Endothelial cell of umbilical vein (primary cell): ENCODE data around the gene NAA20. TPM values are rescaled to one million over a fixed set of nuclear protein-coding genes. Genes with fewer than 3 reads are reported as not detected.

Experiments
- BruUV-seq: library from RNA; stranded (reverse); fragments of 400-500 nt; replicated peaks from 2 replicates; lab custom pipeline; 2021; lab: Mats Ljungman, UMichigan
- CTCF ChIA-PET: fragments of 300-600, 350-600 bp; sonication (Branson Sonifier 250); formaldehyde crosslinking; loops from one replicate; lab custom pipeline; 2021; ENCODE audit warnings: antibody characterized with exemption, inconsistent platforms; lab: Charles Lee
- POLR2A ChIA-PET: fragments of 300-600, 350-600 bp; sonication (Branson Sonifier 250); formaldehyde crosslinking; loops from one replicate; lab custom pipeline; 2021; ENCODE audit warnings: antibody characterized with exemption, inconsistent platforms; lab: Charles Lee
- DNase-seq: peaks from one replicate; pipeline ENCODE4 v3.0.0-alpha.2; 2011; ENCODE audit warnings: low read depth, low spot score
- FAIRE-seq: peaks from 2 replicates; lab custom pipeline; 2011; peaks lifted over from hg19 to GRCh38; lab: Jason Lieb, UNC
- H2AFZ ChIP-seq: 2 replicates; pipeline ENCODE4 v1.6.0; 2012; ENCODE audit warnings: low read depth, low read length, control low read depth, inconsistent platforms
- H3K27ac ChIP-seq: 2 replicates; pipeline ENCODE4 v1.5.1; 2011; ENCODE audit warnings: low read depth, mild to moderate bottlenecking, control low read depth, low read length, moderate library complexity; ENCODE audit not compliant: insufficient read depth
- H3K27me3 ChIP-seq, 2 experiments: 2 replicates each; pipeline versions ENCODE4 v1.6.0 to v1.6.1; 2011; ENCODE audit warnings: low read length in 2 of 2, mixed read lengths in 1 of 2; ENCODE audit not compliant: control insufficient read depth in 2 of 2, insufficient read depth in 2 of 2
- H3K36me3 ChIP-seq, 2 experiments: 2 replicates in 1 of 2; 3 replicates in 1 of 2; pipeline ENCODE4 v1.5.1; 2011; ENCODE audit warnings: low read length in 2 of 2, mild to moderate bottlenecking in 1 of 2, moderate library complexity in 1 of 2; ENCODE audit not compliant: control insufficient read depth in 2 of 2, insufficient read depth in 2 of 2; ENCODE audit errors: extremely low read depth in 1 of 2
- H3K4me1 ChIP-seq: 3 replicates; pipeline ENCODE4 v1.5.1; 2011; ENCODE audit warnings: mild to moderate bottlenecking, low read length; ENCODE audit not compliant: control insufficient read depth, insufficient read depth; ENCODE audit errors: extremely low read depth
- H3K4me2 ChIP-seq: 2 replicates; pipeline ENCODE4 v1.6.1; 2011; ENCODE audit warnings: low read length, control low read depth, mixed read lengths; ENCODE audit not compliant: insufficient read depth
- H3K4me3 ChIP-seq, 3 experiments: fragments of 200-600 bp in 1 of 3; sonication (generic), shearing (Covaris generic) in 1 of 3; replicated peaks in 1 of 3; 2 replicates each; pipeline ENCODE4 v1.5.1; 2011 to 2016; ENCODE audit warnings: control low read depth in 3 of 3, low read length in 3 of 3, mild to moderate bottlenecking in 2 of 3, inconsistent platforms in 1 of 3, low read depth in 1 of 3, moderate library complexity in 1 of 3; ENCODE audit not compliant: insufficient read depth in 1 of 3
- H3K79me2 ChIP-seq: 2 replicates; pipeline ENCODE4 v1.6.0; 2012; ENCODE audit warnings: low read length, inconsistent platforms; ENCODE audit not compliant: control insufficient read depth, insufficient read depth
- H3K9ac ChIP-seq: replicated peaks from 2 replicates; pipeline ENCODE3; 2011; ENCODE audit warnings: low read length, control low read depth; ENCODE audit not compliant: insufficient read depth; ENCODE audit errors: extremely low read depth
- H3K9me1 ChIP-seq: replicated peaks from 3 replicates; pipeline ENCODE4 v1.6.0; 2011; ENCODE audit warnings: mild to moderate bottlenecking, low read length; ENCODE audit not compliant: control insufficient read depth, insufficient read depth; ENCODE audit errors: extremely low read depth
- H3K9me3 ChIP-seq: replicated peaks from 2 replicates; pipeline ENCODE4 v1.5.1; 2012; ENCODE audit warnings: low read length, inconsistent platforms; ENCODE audit not compliant: control insufficient read depth, insufficient read depth
- H4K20me1 ChIP-seq: replicated peaks from 2 replicates; pipeline ENCODE3; 2011; ENCODE audit warnings: mild to moderate bottlenecking, low read length; ENCODE audit not compliant: control insufficient read depth, insufficient read depth; ENCODE audit errors: extremely low read depth
- CTCF ChIP-seq, 2 donors: IDR thresholded peaks; 1 replicate in 1 of 2; 2 replicates in 1 of 2; pipeline ENCODE4 v1.5.1; 2011; ENCODE audit warnings: low read length in 2 of 2, mild to moderate bottlenecking in 2 of 2, moderate library complexity in 2 of 2, control low read depth in 1 of 2, inconsistent platforms in 1 of 2, low read depth in 1 of 2; ENCODE audit not compliant: insufficient read depth in 1 of 2; ENCODE audit errors: extremely low read depth in 1 of 2
- EZH2 ChIP-seq: IDR thresholded peaks from 2 replicates; pipeline ENCODE4 v1.6.1; 2012; ENCODE audit warnings: borderline replicate concordance, low read depth, mild to moderate bottlenecking, moderate library complexity, low read length, inconsistent platforms; ENCODE audit not compliant: severe bottlenecking
- FOS ChIP-seq: IDR thresholded peaks from 2 replicates; pipeline ENCODE4 v1.6.1; 2011; ENCODE audit warnings: mild to moderate bottlenecking, low read length, moderate library complexity, borderline replicate concordance; ENCODE audit not compliant: insufficient read depth
- GATA2 ChIP-seq: IDR thresholded peaks from 2 replicates; pipeline ENCODE4 v1.7.0; 2011; ENCODE audit warnings: low read depth, mild to moderate bottlenecking, moderate library complexity, mixed read lengths, low read length; ENCODE audit not compliant: insufficient read length, insufficient read depth
- JUN ChIP-seq: IDR thresholded peaks from 2 replicates; pipeline ENCODE4 v1.6.1; 2011; ENCODE audit warnings: borderline replicate concordance, low read depth; ENCODE audit not compliant: insufficient read length, insufficient read depth
- MAX ChIP-seq: IDR thresholded peaks from 2 replicates; pipeline ENCODE4 v1.6.1; 2011; ENCODE audit not compliant: insufficient read depth, insufficient read length
- MYC ChIP-seq: IDR thresholded peaks from one replicate; pipeline ENCODE4 v1.6.1; 2011; ENCODE audit warnings: mild to moderate bottlenecking, low read depth, low read length
- POLR2A ChIP-seq: IDR thresholded peaks from 2 replicates; pipeline ENCODE4 v1.6.1; 2012; ENCODE audit warnings: low read depth, mild to moderate bottlenecking, control low read depth, low read length
- POLR2AphosphoS5 ChIP-seq: IDR thresholded peaks from 2 replicates; pipeline ENCODE4 v1.6.1; 2012; ENCODE audit warnings: low read depth, mild to moderate bottlenecking, control low read depth, low read length, moderate library complexity; ENCODE audit not compliant: insufficient read depth
- dilution Hi-C: fragments of 300-500 bp; cut with MboI; formaldehyde crosslinking; loops from one replicate; pipeline ENCODE4 v1.15.0; 2019; ENCODE audit warnings: low sequenced_read_pairs; ENCODE audit not compliant: extremely low pct_ligation_motif_present
- intact Hi-C: fragments of 100-400 bp; cut with micrococcal nuclease; formaldehyde crosslinking; loops from one replicate; pipeline ENCODE4 v1.10.0; 2022
- polyA plus RNA-seq, 4 experiments: library from polyadenylated mRNA; depleted of rRNA in 3 of 4; stranded (reverse) in 3 of 4; unstranded in 1 of 4; fragments of >200 nt; gene quantifications; 2 replicates each; pipeline versions ENCODE4 v1.2.1 to v1.2.3, GENCODE V29; 2011 to 2012; ENCODE audit warnings: missing spikeins in 1 of 4
- total RNA-seq: library from RNA; stranded (reverse); gene quantifications from 2 replicates; pipeline ENCODE4 v1.2.3, GENCODE V29; 2021

Gene NAA20
- total and polyA plus RNA-seq, 2 donors (not counting 3 experiments of a cell fraction or from before 2014, with no cell fraction given): 48.6 to 77.3 TPM

GRCh38 chr20:19975436-19975799 lies 41.7 kb upstream of the NAA20 start:
- Histone ChIP-seq H4K20me1 (no peaks in the 10 kb centered on the region), H3K27ac (peak overlapping the region; percentile 72), H3K4me3 (peak overlapping the region in 1 of 3 experiments; percentile 3), H3K36me3 (peaks cover 13 to 19% of the 10 kb centered on the region in 2 experiments), H3K9ac (peak overlapping the region; percentile 19), H3K4me1 (peaks cover 48% of the 10 kb centered on the region), H3K9me1 (no peaks in the 10 kb centered on the region), H3K79me2 (peaks cover 36% of the 10 kb centered on the region), H3K4me2 (peak overlapping the region; percentile 10), H3K27me3 (no peaks in the 10 kb centered on the region), H3K9me3 (no peaks in the 10 kb centered on the region), H2AFZ (no peak overlapping the region)
- POLR2A ChIA-PET: interaction anchor here (0.6 to 0.9 kb wide), 2 partner anchors 12 to 29 kb away, joined by 3 to 8 read pairs; no protein-coding TSS in a partner anchor
- DNase-seq (no peak), FAIRE-seq (no peak)
- no peak for TF ChIP-seq FOS
- TF ChIP-seq POLR2A: no peak
- TF ChIP-seq JUN: no peak
- TF ChIP-seq GATA2: no peak
- TF ChIP-seq MYC: no peak
- BruUV-seq: no TSS peak
- CTCF ChIA-PET: interaction anchor here (0.5 to 4.8 kb wide), 13 partner anchors 12 to 770 kb away, joined by 3 to 45 read pairs (median 4); no protein-coding TSS in a partner anchor
- dilution Hi-C loops (loop anchor here (25.0 kb wide), 1 partner anchor 163 kb away; no protein-coding TSS in a partner anchor), intact Hi-C loops (loop anchor here (1.0 kb wide), 1 partner anchor 38 kb away; no protein-coding TSS in a partner anchor)

- Histone ChIP-seq H3K4me2 (peak overlapping the region; percentile 40), H4K20me1 (no peaks in the 10 kb centered on the region), H3K9ac (peak overlapping the region; percentile 61), H3K27me3 (no peaks in the 10 kb centered on the region), H3K36me3 (peaks cover 9 to 17% of the 10 kb centered on the region in 2 experiments), H3K4me3 (peak overlapping the region in 1 of 3 experiments; percentile 3), H3K9me3 (no peaks in the 10 kb centered on the region), H2AFZ (no peak overlapping the region), H3K9me1 (no peaks in the 10 kb centered on the region), H3K4me1 (peaks cover 50% of the 10 kb centered on the region), H3K79me2 (peaks cover 40% of the 10 kb centered on the region), H3K27ac (peak overlapping the region; percentile 66)
- POLR2A ChIA-PET: interaction anchor here (1.1 kb wide), 1 partner anchor 77 kb away, joined by 3 read pairs; the partner anchor contains the start of genes CFAP61 and CRNKL1
- dilution Hi-C loops (loop anchor here (25.0 kb wide), 1 partner anchor 164 kb away; no protein-coding TSS in a partner anchor), intact Hi-C loops (loop anchor here (1.0 kb wide), 2 partner anchors 39 to 44 kb away; no protein-coding TSS in a partner anchor)
- no peak for TF ChIP-seq MYC
- TF ChIP-seq EZH2: no peak
- TF ChIP-seq CTCF (IDR thresholded peaks at IDR 0.05; ENCODE audit: extremely low read depth in 1 of 2, insufficient read depth in 1 of 2, low read depth in 1 of 2, low read length in 2 of 2): no peak
- no peak for TF ChIP-seq MAX
- TF ChIP-seq GATA2: no peak
- no peak for TF ChIP-seq FOS
- no peak for TF ChIP-seq JUN
- TF ChIP-seq POLR2A: no peak
- no peak for TF ChIP-seq POLR2AphosphoS5
- no peak for FAIRE-seq
- DNase-seq: no peak
- CTCF ChIA-PET: interaction anchor here (1.1 to 4.8 kb wide), 9 partner anchors 14 to 347 kb away, joined by 3 to 45 read pairs (median 7); no protein-coding TSS in a partner anchor
- no TSS peak for BruUV-seq
These were observed 41.3 kb upstream of the NAA20 start for GRCh38 chr20:19975901-19976300.
